H7 (cell line): ENCODE results near the gene CACNG4. TPM values are rescaled to one million over a fixed set of nuclear protein-coding genes. Genes with fewer than 3 reads are reported as not detected.

Source experiments
- DNase-seq: peaks from one replicate; pipeline ENCODE4 v3.0.0; 2012
- H3K27me3 ChIP-seq: 2 replicates; pipeline ENCODE4 v1.6.0; 2011; ENCODE audit warnings: mild to moderate bottlenecking, low read length; ENCODE audit not compliant: control insufficient read depth, insufficient read depth
- H3K36me3 ChIP-seq: replicated peaks from 2 replicates; pipeline ENCODE4 v1.5.1; 2011; ENCODE audit warnings: low read length; ENCODE audit not compliant: control insufficient read depth, insufficient read depth
- H3K4me3 ChIP-seq: 2 replicates; pipeline ENCODE4 v1.5.1; 2011; ENCODE audit warnings: low read depth, mild to moderate bottlenecking, control low read depth, low read length, moderate library complexity; ENCODE audit not compliant: insufficient read depth
- total RNA-seq: library from RNA; depleted of rRNA; stranded (reverse); fragments of >200 nt; shearing (Covaris generic); gene quantifications from 2 replicates; pipeline ENCODE4 v1.2.3, GENCODE V29; 2014

CACNG4 gene
- total RNA-seq, 1 experiment from 2014 or later = 1.1 TPM

GRCh38 chr17:67018471-67019434 is 54.2 kb downstream of the CACNG4 start:
- H3K27me3 ChIP-seq = no peaks in the 10 kb centered on the region
- no peak overlapping the region for H3K4me3 ChIP-seq
- DNase-seq = no peak
- no peaks in the 10 kb centered on the region for H3K36me3 ChIP-seq

GRCh38 chr17:67019809-67020208 is 55.3 kb downstream of the CACNG4 start:
- Histone ChIP-seq H3K27me3 (no peaks in the 10 kb centered on the region), H3K36me3 (no peaks in the 10 kb centered on the region), H3K4me3 (no peak overlapping the region)
- no peak for DNase-seq

DNA sequence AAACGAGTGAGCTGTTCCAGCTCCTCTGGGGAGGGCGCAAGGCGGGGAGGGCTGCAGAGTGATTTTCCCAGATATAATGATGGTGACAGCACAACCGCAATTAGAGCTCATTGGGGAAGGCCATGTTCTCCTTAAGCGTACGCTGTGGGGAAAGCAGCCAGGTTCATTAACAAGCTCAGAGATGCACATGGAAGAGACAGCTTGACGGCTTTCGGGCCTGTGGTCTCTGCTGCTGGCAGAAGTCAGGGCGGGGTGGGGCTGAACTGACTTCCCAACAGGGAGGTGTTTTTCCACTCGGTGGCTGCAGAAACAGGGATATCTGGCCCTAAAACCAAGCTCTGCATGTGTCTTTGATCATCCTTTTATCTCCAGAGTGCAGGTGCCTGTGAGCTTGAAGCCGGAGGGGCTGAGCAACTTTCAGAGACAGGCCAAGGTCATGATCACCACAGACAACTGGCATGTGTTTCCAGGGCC is 55.8 kb downstream of the CACNG4 start:
- DNase-seq = no peak
- no peaks in the 10 kb centered on the region for H3K36me3 ChIP-seq

GRCh38 chr17:67021196-67021595 is 56.7 kb downstream of the CACNG4 start:
- Histone ChIP-seq H3K36me3 (no peaks in the 10 kb centered on the region), H3K4me3 (no peak overlapping the region), H3K27me3 (no peaks in the 10 kb centered on the region)
- DNase-seq = no peak

More for the DNA sequence above, 55.8 kb downstream of the CACNG4 start:
- Histone ChIP-seq H3K27me3 (no peaks in the 10 kb centered on the region), H3K4me3 (no peak overlapping the region)

- no peak for DNase-seq
- no peaks in the 10 kb centered on the region for H3K27me3 ChIP-seq
- no peaks in the 10 kb centered on the region for H3K36me3 ChIP-seq
- no peak overlapping the region for H3K4me3 ChIP-seq
Observed at GRCh38 chr17:67021743-67022450, 57.4 kb downstream of the CACNG4 start.

GRCh38 chr17:67022451-67022810 is 57.9 kb downstream of the CACNG4 start:
- no peak for DNase-seq
- H3K4me3 ChIP-seq = no peak overlapping the region
- H3K27me3 ChIP-seq = no peaks in the 10 kb centered on the region
- no peaks in the 10 kb centered on the region for H3K36me3 ChIP-seq

GRCh38 chr17:67024736-67025135 is 60.2 kb downstream of the CACNG4 start:
- no peak for DNase-seq
- H3K27me3 ChIP-seq = no peaks in the 10 kb centered on the region
- H3K4me3 ChIP-seq = no peak overlapping the region

GRCh38 chr17:67025216-67025792 is 60.8 kb downstream of the CACNG4 start:
- Histone ChIP-seq H3K36me3 (no peaks in the 10 kb centered on the region), H3K4me3 (no peak overlapping the region), H3K27me3 (no peaks in the 10 kb centered on the region)
- no peak for DNase-seq

More at GRCh38 chr17:67024736-67025135, 60.2 kb downstream of the CACNG4 start:
- no peaks in the 10 kb centered on the region for H3K36me3 ChIP-seq

- H3K4me3 ChIP-seq = no peak overlapping the region
- no peaks in the 10 kb centered on the region for H3K36me3 ChIP-seq
- H3K27me3 ChIP-seq = no peaks in the 10 kb centered on the region
- no peak for DNase-seq
Observed at GRCh38 chr17:67026341-67026740, 61.8 kb downstream of the CACNG4 start.

DNA sequence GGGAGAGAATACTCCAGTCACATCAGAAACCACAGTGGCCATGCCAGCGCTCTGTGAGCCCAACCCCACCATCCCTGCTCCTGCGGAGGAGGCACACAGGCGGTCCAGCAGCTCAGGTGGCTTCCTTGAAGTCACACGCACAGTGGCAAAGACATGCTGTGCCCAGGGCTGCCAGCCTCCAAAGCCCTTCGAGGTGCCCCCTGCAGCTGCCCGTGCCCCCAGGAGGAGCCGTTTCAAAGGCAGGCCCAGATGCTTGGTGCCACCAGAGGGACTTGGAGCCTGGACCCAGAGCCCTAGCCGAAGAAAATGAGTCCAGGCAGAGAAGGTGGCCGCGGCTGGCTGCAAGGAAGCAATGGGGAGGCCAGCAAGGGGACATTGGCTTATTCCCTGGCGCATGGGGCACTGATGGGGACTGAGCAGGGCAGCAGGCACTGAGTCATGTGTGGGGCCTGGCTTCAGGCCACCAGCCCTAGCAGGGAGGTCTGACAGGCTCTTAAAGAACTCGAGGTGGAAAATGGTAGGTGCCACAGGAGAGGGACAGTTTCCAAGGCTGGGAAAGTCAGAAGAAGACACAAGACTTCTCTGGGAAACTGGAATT is 62.6 kb downstream of the CACNG4 start:
- Histone ChIP-seq H3K36me3 (no peaks in the 10 kb centered on the region), H3K27me3 (no peaks in the 10 kb centered on the region), H3K4me3 (no peak overlapping the region)
- DNase-seq = no peak

DNA sequence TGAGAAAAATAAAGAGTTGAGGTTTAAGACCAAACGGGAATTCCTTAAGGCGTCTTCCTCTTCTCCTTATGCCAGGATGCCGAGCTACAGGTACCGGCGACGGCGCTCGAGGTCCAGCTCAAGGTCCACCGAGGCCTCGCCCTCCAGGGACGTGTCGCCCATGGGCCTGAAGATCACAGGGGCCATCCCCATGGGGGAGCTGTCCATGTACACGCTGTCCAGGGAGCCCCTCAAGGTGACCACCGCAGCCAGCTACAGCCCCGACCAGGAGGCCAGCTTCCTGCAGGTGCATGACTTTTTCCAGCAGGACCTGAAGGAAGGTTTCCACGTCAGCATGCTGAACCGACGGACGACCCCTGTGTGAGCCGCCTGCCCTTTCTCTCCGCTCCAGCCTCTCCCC is 66.1 kb downstream of the CACNG4 start:
- H3K4me3 ChIP-seq = no peak overlapping the region
- no peak for DNase-seq
- H3K27me3 ChIP-seq = no peaks in the 10 kb centered on the region
- no peaks in the 10 kb centered on the region for H3K36me3 ChIP-seq

DNA sequence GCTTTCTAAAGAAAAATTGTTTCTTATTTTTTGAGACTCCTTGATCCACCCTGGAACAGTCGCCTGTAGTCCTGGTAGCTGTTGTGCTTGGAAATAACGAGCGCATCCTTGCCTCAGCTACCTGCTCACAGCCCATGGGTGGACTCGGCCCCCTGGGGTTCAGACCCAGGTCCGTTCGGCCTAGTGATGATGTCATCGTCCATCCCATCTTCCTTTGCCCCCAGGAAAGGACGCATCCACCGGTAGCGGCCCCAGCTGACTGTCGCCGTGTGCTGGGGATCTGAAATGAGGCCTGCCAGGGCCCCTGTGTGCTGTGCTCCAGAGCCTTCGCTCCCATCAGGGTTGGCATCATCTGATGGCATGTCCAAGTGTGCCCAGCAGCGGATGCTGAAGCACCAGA is 67.9 kb downstream of the CACNG4 start:
- Histone ChIP-seq H3K36me3 (no peaks in the 10 kb centered on the region), H3K27me3 (no peaks in the 10 kb centered on the region), H3K4me3 (no peak overlapping the region)
- no peak for DNase-seq

DNA sequence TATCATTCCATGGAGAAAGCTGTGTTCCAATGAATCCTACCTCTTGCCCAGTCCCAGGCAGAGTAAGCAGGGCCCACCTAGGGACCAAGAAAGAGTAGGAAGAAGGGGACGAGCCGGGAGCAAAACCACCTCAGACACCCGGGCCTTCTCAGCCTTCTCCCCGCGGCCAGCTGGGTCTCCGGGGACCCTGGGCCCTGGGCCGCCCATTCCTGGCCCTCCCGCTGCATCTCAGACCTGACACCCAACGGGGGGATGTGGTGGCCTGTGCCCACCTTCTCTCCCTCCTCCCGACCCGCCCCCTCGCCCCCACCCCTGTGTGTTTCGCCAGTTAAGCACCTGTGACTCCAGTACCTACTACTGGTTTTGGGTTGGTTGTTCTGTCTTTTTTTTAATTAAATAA is 68.5 kb downstream of the CACNG4 start:
- no peaks in the 10 kb centered on the region for H3K36me3 ChIP-seq
- H3K27me3 ChIP-seq = no peaks in the 10 kb centered on the region
- DNase-seq = no peak
- no peak overlapping the region for H3K4me3 ChIP-seq

DNA sequence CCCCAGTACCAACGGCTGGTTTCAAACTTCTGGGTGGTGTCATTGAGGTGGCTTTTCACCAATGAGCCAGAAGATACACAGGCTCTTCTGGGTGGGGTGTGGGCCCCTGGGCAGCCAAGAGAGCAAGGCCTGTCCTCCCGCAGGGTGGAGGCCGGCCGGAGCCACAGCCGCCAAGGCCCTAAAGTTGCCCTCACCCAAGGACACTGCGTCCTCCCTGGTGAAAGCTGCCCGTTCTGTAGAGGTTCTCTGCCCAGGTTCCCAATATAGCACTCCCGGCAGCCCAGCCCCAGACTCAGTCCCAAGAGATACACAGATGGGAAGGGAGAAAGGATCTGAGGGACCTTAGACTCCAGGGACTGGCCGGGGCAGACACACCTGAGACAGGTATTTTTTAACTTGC is 69.1 kb downstream of the CACNG4 start:
- H3K36me3 ChIP-seq = no peaks in the 10 kb centered on the region
- no peaks in the 10 kb centered on the region for H3K27me3 ChIP-seq
- no peak for DNase-seq
- no peak overlapping the region for H3K4me3 ChIP-seq
